GM23338 (cell line): ENCODE results near the gene TRIM25. TPM values are rescaled to one million over a fixed set of nuclear protein-coding genes. Genes with fewer than 3 reads are reported as not detected.

ENCODE experiments used
- ATAC-seq: fragments of 200-7000 bp; cut with Tn5 transposase; 3 replicates; pipeline ENCODE4 v1.9.1; 2020
- DNase-seq: peaks from one replicate; pipeline ENCODE4 v3.0.0-alpha.2; 2015; ENCODE audit warnings: low spot score
- H2AFZ ChIP-seq: fragments of 200-600 bp; sonication (generic); 2 replicates; pipeline ENCODE4 v1.8.0; 2016; ENCODE audit warnings: antibody characterized with exemption, mild to moderate bottlenecking, moderate library complexity
- H3F3A ChIP-seq: fragments of 200-600 bp; sonication (generic); replicated peaks from 2 replicates; pipeline ENCODE4 v1.8.0; 2017; ENCODE audit warnings: antibody characterized with exemption, mixed run types, low read depth
- H3K27ac ChIP-seq: fragments of 200-600 bp; sonication (generic); 2 replicates; pipeline ENCODE4 v1.6.1; 2016; ENCODE audit warnings: low read depth
- H3K27me3 ChIP-seq: fragments of 200-600 bp; sonication (generic); 2 replicates; pipeline ENCODE4 v1.8.0; 2016; ENCODE audit warnings: mild to moderate bottlenecking, mixed run types, moderate library complexity; ENCODE audit not compliant: insufficient read depth
- H3K36me3 ChIP-seq: fragments of 200-600 bp; sonication (generic); 2 replicates; pipeline ENCODE4 v1.8.0; 2016; ENCODE audit warnings: mild to moderate bottlenecking; ENCODE audit not compliant: insufficient read depth
- H3K4me1 ChIP-seq: fragments of 200-600 bp; sonication (generic); 2 replicates; pipeline ENCODE4 v1.8.0; 2016; ENCODE audit warnings: mild to moderate bottlenecking, moderate library complexity; ENCODE audit not compliant: insufficient read depth
- H3K4me2 ChIP-seq: fragments of 200-600 bp; sonication (generic); 2 replicates; pipeline ENCODE4 v1.7.1; 2017; ENCODE audit warnings: mixed run types
- H3K4me3 ChIP-seq: fragments of 200-600 bp; sonication (generic); 2 replicates; pipeline ENCODE4 v1.6.1; 2016; ENCODE audit warnings: mixed run types
- H3K79me2 ChIP-seq: fragments of 200-600 bp; sonication (generic); replicated peaks from 2 replicates; pipeline ENCODE4 v1.8.0; 2017; ENCODE audit warnings: mild to moderate bottlenecking; ENCODE audit not compliant: insufficient read depth
- H3K9me2 ChIP-seq: fragments of 200-600 bp; sonication (generic); 2 replicates; pipeline ENCODE4 v1.8.0; 2017; ENCODE audit not compliant: insufficient read depth
- H4K20me1 ChIP-seq: fragments of 200-600 bp; sonication (generic); replicated peaks from 2 replicates; pipeline ENCODE4 v1.8.0; 2017; ENCODE audit warnings: mild to moderate bottlenecking; ENCODE audit not compliant: insufficient read depth
- H3K27ac Mint-ChIP-seq: 2 replicates; pipeline ENCODE4 v1.8.0; 2020; ENCODE audit warnings: inconsistent platforms, mild to moderate bottlenecking, moderate library complexity, mixed read lengths
- H3K27me3 Mint-ChIP-seq: 3 replicates; pipeline ENCODE4 v1.8.0; 2022; ENCODE audit warnings: low read depth, mild to moderate bottlenecking, moderate library complexity, mixed read lengths, inconsistent platforms; ENCODE audit not compliant: insufficient read depth, poor library complexity
- H3K36me3 Mint-ChIP-seq: 3 replicates; pipeline ENCODE4 v1.8.0; 2021; ENCODE audit warnings: low read depth, mild to moderate bottlenecking, inconsistent platforms, moderate library complexity, mixed read lengths
- H3K4me1 Mint-ChIP-seq: 3 replicates; pipeline ENCODE4 v1.8.0; 2020; ENCODE audit warnings: mild to moderate bottlenecking, inconsistent platforms, mixed read lengths
- H3K4me3 Mint-ChIP-seq: 3 replicates; pipeline ENCODE4 v1.8.0; 2021; ENCODE audit warnings: moderate library complexity, mild to moderate bottlenecking, inconsistent platforms, mixed read lengths
- H3K9me3 Mint-ChIP-seq: 3 replicates; pipeline ENCODE4 v1.8.0; 2020; ENCODE audit warnings: moderate library complexity, mild to moderate bottlenecking, inconsistent platforms, mixed read lengths
- CREB1 ChIP-seq: fragments of 250-450 bp; sonication (Bioruptor Pico); IDR thresholded peaks from 2 replicates; pipeline ENCODE4 v1.5.0; 2020; ENCODE audit warnings: low read depth, mild to moderate bottlenecking, moderate library complexity
- CTCF ChIP-seq, 2 experiments: fragments of 200-600 bp in 1 of 2; sonication (generic) in 1 of 2; conservative IDR thresholded peaks; 2 replicates each; pipeline versions ENCODE4 v1.5.1 to v1.6.1; 2016 to 2017; ENCODE audit warnings: antibody characterized with exemption in 2 of 2, low read depth in 2 of 2, mild to moderate bottlenecking in 2 of 2, moderate library complexity in 1 of 2
- ETS1 ChIP-seq: IDR thresholded peaks from 2 replicates; pipeline ENCODE4 v1.6.1; 2016; ENCODE audit warnings: antibody characterized with exemption
- EZH2 ChIP-seq: fragments of 200-600 bp; sonication (generic); IDR thresholded peaks from one replicate; pipeline ENCODE4 v1.8.0; 2017; ENCODE audit warnings: antibody characterized with exemption, mild to moderate bottlenecking, low read depth; ENCODE audit not compliant: unreplicated experiment
- EZH2phosphoT487 ChIP-seq: fragments of 200-600 bp; sonication (generic); IDR thresholded peaks from one replicate; pipeline ENCODE4 v1.8.1; 2018; ENCODE audit warnings: antibody characterized with exemption; ENCODE audit not compliant: unreplicated experiment
- JUNB ChIP-seq: IDR thresholded peaks from one replicate; pipeline ENCODE4 v1.6.1; 2016; ENCODE audit warnings: antibody characterized with exemption; ENCODE audit not compliant: unreplicated experiment
- NANOG ChIP-seq: IDR thresholded peaks from 2 replicates; pipeline ENCODE4 v1.6.1; 2016; ENCODE audit warnings: antibody characterized with exemption, borderline replicate concordance
- POLR2AphosphoS5 ChIP-seq: IDR thresholded peaks from 2 replicates; pipeline ENCODE4 v1.6.1; 2016; ENCODE audit warnings: antibody characterized with exemption, low read depth
- REST ChIP-seq: IDR thresholded peaks from one replicate; pipeline ENCODE4 v1.6.1; 2018; ENCODE audit warnings: antibody characterized with exemption; ENCODE audit not compliant: unreplicated experiment
- STAT1 ChIP-seq: IDR thresholded peaks from one replicate; pipeline ENCODE4 v1.6.1; 2016; ENCODE audit warnings: antibody characterized with exemption; ENCODE audit not compliant: unreplicated experiment
- ZNF114 ChIP-seq: fragments of 250-450 bp; sonication (Bioruptor Pico); IDR thresholded peaks from 2 replicates; pipeline ENCODE4 v1.5.0; 2020; ENCODE audit warnings: mild to moderate bottlenecking, moderate library complexity
- ZNF462 ChIP-seq: fragments of 250-450 bp; sonication (Bioruptor Pico); IDR thresholded peaks from 2 replicates; pipeline ENCODE4 v1.5.0; 2020; ENCODE audit warnings: mild to moderate bottlenecking, moderate library complexity
- polyA plus RNA-seq: library from polyadenylated mRNA; unstranded; fragments of >200 nt; fragmentation: Nextera tagmentation; extraction: Ambion mirVana; gene quantifications from 2 replicates; pipeline ENCODE4 v1.2.1, GENCODE V29; 2016
- total RNA-seq: library from RNA; depleted of rRNA; stranded (reverse); fragments of >200 nt; shearing (Covaris generic); gene quantifications from 2 replicates; pipeline ENCODE4 v1.2.3, GENCODE V29; 2014

The TRIM25 gene
- total and polyA plus RNA-seq, 2 experiments from 2014 or later = 19.6 to 36.2 TPM

- TF ChIP-seq REST (no peak), STAT1 (no peak), POLR2AphosphoS5 (no peak)
Observed at GRCh38 chr17:56887105-56887504, 26.7 kb downstream of the TRIM25 start (continued).

- H3K27ac Mint-ChIP-seq = no peak overlapping the region; the same call in 1 of the 2 replicates
- H3K4me1 Mint-ChIP-seq = peaks cover 12% of the 10 kb centered on the region
- DNase-seq = no peak
- ATAC-seq = no peak
- H3K4me2 ChIP-seq = no peak overlapping the region
- H3K9me3 Mint-ChIP-seq = peaks cover 29% of the 10 kb centered on the region
- H3K9me2 ChIP-seq = no peaks in the 10 kb centered on the region
- no peaks in the 10 kb centered on the region for H3K27me3 ChIP-seq
- H3K27me3 Mint-ChIP-seq = peaks cover 2% of the 10 kb centered on the region
- H3K36me3 ChIP-seq = peaks cover 11% of the 10 kb centered on the region; the same call in 1 of the 2 replicates
- H4K20me1 ChIP-seq = no peaks in the 10 kb centered on the region
- H3K4me1 ChIP-seq = peaks cover 8% of the 10 kb centered on the region
- no peaks in the 10 kb centered on the region for H3K79me2 ChIP-seq
- H3K4me3 Mint-ChIP-seq = no peak overlapping the region
- H2AFZ ChIP-seq = no peak overlapping the region
- no peak overlapping the region for H3K4me3 ChIP-seq
- H3K36me3 Mint-ChIP-seq = peaks cover 42% of the 10 kb centered on the region
- H3K27ac ChIP-seq = no peak overlapping the region
- H3F3A ChIP-seq = no peaks in the 10 kb centered on the region
- TF ChIP-seq ZNF114 (CRISPR knock-in tag) = no peak
- no peak for TF ChIP-seq ETS1
- no peak for TF ChIP-seq ZNF462
- TF ChIP-seq STAT1 = no peak
- TF ChIP-seq EZH2 = no peak
- no peak for TF ChIP-seq CTCF (conservative IDR thresholded peaks at IDR 0.05; ENCODE audit: low read depth in 2 of 2)
- no peak for TF ChIP-seq CREB1 (CRISPR knock-in tag)
- no peak for TF ChIP-seq JUNB
- no peak for TF ChIP-seq POLR2AphosphoS5
- no peak for TF ChIP-seq EZH2phosphoT487
- no peak for TF ChIP-seq NANOG
Observed at GRCh38 chr17:56886288-56886731, 27.5 kb downstream of the TRIM25 start.
